Breast epithelium (tissue), 3 donors: ENCODE results near the gene UBA5.

Source experiments
- CTCF ChIP-seq, 3 donors: fragments of 450-650 bp; IDR thresholded peaks; one replicate each; pipeline ENCODE4 v1.5.1; 2016 to 2017; ENCODE audit warnings: antibody characterized with exemption in 3 of 3, mild to moderate bottlenecking in 3 of 3, moderate library complexity in 3 of 3
- POLR2A ChIP-seq: fragments of 450-650 bp; IDR thresholded peaks from one replicate; pipeline ENCODE4 v1.6.1; 2016; ENCODE audit warnings: antibody characterized with exemption, mild to moderate bottlenecking, moderate library complexity
- POLR2AphosphoS5 ChIP-seq, 3 donors: sonication (generic); formaldehyde crosslinking; IDR thresholded peaks; one replicate each; pipeline ENCODE4 v1.6.1; 2017; ENCODE audit warnings: antibody characterized with exemption in 3 of 3

GRCh38 chr3:132638706-132639105 is 21.4 kb upstream of the UBA5 start:
- TF ChIP-seq CTCF (IDR thresholded peaks at IDR 0.05) (no peak), POLR2A (no peak), POLR2AphosphoS5 (IDR thresholded peaks at IDR 0.05) (no peak)
